ENCODE measurements around the gene CD151.

DNA sequence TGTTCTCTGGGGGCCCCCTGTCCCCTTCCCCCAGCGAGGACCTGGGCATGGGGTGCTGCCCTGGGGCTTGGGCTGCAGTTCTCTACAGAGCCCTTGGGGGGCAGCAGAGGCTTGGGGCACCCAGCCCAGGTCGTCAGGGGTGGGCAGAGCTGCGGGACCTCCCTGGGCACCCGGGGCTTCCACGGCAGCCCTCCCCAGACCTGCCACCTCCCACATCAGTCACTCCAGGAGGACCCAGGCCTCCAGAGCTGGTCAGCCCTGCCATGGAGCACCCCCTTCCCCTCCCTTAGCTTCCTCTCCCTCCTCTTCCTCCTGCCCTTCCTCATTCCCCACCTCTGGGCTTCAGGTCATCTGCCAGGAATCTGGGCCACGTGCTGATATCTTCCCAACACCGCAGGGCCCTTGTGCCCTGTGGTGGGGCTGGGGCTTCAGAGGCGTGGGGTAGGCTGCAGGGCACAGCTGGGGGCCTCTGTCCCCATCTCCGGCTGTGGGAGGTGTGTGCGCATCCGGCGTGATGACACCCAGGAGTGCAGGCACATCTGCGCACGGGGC is 15.7 kb downstream of the CD151 start:
- TF ChIP-seq, protein P1, sequence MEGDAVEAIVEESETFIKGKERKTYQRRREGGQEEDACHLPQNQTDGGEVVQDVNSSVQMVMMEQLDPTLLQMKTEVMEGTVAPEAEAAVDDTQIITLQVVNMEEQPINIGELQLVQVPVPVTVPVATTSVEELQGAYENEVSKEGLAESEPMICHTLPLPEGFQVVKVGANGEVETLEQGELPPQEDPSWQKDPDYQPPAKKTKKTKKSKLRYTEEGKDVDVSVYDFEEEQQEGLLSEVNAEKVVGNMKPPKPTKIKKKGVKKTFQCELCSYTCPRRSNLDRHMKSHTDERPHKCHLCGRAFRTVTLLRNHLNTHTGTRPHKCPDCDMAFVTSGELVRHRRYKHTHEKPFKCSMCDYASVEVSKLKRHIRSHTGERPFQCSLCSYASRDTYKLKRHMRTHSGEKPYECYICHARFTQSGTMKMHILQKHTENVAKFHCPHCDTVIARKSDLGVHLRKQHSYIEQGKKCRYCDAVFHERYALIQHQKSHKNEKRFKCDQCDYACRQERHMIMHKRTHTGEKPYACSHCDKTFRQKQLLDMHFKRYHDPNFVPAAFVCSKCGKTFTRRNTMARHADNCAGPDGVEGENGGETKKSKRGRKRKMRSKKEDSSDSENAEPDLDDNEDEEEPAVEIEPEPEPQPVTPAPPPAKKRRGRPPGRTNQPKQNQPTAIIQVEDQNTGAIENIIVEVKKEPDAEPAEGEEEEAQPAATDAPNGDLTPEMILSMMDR (IDR thresholded peaks at IDR 0.05): peak; percentile 83 to 96 (median 90)
- no peak for TF ChIP-seq POLR2A (IDR thresholded peaks at IDR 0.05)
- no peak for TF ChIP-seq EP300 (IDR thresholded peaks at IDR 0.05)
